Stimulated activated CD8-positive, alpha-beta memory T cell treated with anti-CD3 and anti-CD28 coated beads, Interleukin-4, amount 100 ng/mL, for 24 hours (primary cell): Measurements from ENCODE around the gene DIP2C.
"Not testable (repeated sequence)": the region's sequence is repeated elsewhere in the genome, so short reads cannot be mapped to it uniquely, and the experiment has no call there.

ENCODE experiments used
- DNase-seq: peaks from one replicate; pipeline ENCODE4 v3.0.0-alpha.2; 2020; ENCODE audit warnings: low read depth

Gene DIP2C

GRCh38 chr10:659688-660141 lies 29.8 kb downstream of the DIP2C start:
- no peak for DNase-seq

GRCh38 chr10:657816-658350 lies 31.6 kb downstream of the DIP2C start:
- not testable (repeated sequence) for DNase-seq

DNA sequence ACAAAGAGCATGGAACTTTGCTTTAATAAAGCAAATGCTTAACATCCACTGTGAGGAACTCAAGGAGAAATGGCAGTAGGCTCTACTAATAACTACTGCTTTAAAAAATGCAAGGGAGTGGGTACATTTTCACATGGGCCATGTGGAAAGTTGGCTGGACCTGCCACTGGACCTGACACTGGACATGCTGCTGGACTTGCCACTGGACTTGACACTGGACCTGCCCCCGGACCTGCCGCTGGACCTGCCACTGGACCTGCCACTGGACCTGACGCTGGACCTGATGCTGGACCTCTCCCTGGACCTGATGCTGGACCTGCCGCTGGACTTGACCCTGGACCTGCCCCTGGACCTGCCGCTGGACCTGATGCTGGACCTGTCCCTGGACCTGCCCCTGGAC lies 32.6 kb downstream of the DIP2C start:
- DNase-seq: no peak

GRCh38 chr10:655184-655583 lies 34.3 kb downstream of the DIP2C start:
- DNase-seq: no peak

GRCh38 chr10:654647-654996 lies 34.8 kb downstream of the DIP2C start:
- no peak for DNase-seq

DNA sequence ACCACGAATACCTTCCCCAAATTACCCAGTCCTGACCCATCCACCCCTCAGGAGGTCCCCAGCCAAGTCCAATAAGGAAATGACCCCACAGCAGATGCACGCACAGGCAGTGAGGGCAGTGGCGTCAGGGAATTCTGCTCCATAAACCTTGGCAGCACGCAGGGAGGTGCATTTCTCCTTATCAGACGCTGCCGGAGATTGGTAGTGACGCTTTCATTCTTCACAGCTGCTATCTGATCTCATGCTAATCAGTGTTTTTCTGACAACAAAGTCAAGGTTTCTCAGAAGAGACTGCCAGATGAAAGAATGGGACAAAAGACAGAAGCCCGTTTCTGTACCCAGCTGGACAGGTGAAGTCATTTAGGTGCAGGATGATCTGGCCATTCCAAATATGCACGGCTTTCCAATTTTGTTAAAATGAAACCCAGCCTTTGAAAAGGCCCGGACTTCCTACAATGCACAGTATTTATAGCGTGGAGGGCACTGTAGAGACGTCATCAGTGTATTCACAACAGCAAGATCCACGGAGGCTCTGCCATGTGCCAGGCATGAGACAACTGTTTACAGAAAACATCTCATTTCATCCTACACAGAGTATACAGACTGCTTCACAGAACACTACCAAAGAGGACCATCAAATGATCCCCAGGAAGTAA lies 35.3 kb downstream of the DIP2C start:
- no peak for DNase-seq

- not testable (repeated sequence) for DNase-seq
Measured at GRCh38 chr10:652832-653459, 36.5 kb downstream of the DIP2C start.

GRCh38 chr10:652233-652632 lies 37.2 kb downstream of the DIP2C start:
- no peak for DNase-seq

- no peak for DNase-seq
Measured at GRCh38 chr10:651692-652091, 37.8 kb downstream of the DIP2C start.

DNA sequence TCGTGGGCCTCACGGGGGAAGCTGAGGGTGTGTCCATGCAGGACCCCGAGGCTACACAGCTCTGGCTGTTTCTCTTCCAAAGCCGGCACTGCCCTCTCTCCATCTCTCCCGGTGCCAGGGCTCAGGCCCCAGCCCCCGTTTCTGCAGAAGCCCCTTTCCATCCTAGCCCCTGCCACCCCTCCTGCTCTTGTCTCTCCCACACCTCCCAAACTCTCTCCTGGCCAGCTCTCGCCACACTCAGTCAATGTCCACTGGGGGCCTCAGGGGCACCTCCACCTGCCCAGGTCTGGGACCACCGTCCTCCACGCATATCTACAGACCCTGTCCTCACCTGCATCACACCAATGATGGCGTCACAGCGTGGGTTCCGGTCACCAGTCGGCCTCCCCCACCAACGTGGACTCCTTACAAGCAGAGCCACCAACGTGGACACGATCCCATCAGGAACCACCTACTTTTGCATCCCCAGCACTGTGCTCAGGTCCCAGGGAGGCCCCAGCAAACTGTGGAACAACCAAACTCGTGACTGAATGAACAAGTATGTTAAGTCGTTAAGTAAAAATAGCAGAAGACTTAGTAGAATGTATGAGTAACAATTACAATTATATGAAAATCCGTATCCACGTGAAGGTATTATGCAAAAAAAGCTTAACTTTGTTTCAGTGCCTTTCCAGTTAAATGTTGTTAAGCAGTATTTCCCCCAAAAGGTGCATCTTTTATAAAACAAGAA lies 38.4 kb downstream of the DIP2C start:
- no peak for DNase-seq

DNA sequence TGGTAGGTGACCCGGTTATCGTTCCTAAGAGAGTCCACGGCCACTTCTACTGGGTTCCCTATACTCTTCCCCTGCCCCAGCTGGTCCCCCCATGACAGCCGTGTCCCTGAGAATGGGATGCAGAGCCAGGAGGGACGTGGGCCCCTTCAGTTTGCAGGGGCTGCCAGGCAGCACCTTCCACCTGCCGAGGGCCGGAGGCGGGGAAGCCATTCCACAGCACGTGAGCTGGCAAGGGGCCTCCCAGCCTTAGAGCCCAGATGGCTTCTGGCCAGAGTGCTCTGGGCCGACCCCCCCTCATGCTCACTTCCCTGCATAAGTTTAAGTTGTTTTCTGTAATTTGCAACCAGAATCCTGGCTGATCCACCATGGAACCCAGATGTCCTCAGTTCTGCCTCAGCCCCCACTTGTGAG lies 39.0 kb downstream of the DIP2C start:
- DNase-seq: no peak

GRCh38 chr10:649798-650440 lies 39.5 kb downstream of the DIP2C start:
- DNase-seq: no peak

GRCh38 chr10:649445-649797 lies 40.0 kb downstream of the DIP2C start:
- DNase-seq: no peak

DNA sequence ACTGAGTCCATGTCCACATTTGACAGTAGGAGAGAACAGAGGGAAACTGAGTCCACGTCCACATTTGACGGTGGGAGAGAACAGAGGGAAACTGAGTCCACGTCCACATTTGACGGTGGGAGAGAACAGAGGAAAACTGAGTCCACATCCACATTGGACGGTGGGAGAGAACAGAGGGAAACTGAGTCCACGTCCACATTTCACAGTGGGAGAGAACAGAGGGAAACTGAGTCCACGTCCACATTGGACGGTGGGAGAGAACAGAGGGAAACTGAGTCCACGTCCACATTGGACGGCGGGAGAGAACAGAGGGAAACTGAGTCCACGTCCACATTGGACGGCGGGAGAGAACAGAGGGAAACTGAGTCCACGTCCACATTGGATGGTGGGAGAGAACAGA lies 42.4 kb downstream of the DIP2C start:
- not testable (repeated sequence) for DNase-seq

GRCh38 chr10:646118-646524 lies 43.3 kb downstream of the DIP2C start:
- DNase-seq: no peak

DNA sequence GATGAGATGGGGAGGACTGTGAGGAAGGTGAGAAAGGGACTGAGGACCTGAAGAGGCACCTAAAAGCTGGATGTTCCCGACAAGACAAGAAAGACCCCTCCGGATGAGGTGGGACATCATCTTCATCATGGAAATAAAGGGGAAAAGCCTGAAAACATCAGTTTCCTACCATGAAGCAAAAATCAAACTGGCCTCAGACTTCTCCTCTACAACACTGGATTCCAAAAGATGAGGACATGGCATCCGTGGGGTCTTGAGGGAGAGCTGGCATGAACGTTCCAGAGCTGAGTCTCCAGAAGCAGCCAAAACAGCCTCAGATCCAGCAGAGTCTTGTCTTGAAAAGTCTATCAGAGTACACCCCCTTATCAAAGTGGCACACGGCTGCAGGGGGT lies 44.5 kb downstream of the DIP2C start:
- DNase-seq: no peak

DNA sequence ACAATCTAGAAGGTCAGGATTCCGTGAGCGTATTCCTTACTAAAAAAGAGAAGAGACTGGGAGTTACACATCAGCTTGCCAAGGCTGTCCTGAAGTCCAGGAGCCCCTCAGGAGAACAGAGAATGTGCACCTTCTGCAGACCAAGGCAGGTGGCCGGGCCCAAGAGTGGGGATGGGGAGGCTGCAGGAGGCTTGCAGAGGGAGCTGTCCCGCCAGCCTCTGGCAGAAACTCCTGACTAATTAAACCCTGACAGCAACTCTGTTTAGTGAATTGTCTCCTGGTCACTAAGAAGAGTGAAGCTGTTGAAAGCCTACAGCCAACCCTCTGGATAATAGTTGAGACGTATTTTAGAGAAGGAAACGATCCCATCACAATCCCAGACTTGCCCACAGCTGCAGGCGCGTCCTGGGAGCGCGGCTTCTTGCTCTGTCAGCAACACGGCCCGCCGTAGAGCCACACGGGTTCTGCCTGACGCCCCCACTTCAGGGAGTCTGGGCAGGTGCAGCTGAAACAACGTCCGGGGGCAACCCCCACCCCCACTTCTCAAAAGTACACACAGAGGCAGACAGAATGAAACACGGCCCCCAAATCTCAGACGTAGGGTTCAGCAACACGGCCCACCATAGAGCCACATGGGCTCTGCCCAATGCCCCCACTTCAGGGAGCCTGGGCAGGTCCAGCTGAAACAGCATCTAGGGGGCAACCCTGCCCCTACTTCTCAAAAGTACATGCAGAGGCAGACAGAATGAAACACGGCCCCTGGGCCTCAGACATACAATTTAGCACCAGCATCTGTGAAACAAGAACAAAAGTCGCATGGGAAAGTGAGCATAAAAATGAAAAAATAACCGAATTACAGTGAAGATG lies 45.2 kb downstream of the DIP2C start:
- DNase-seq: no peak

GRCh38 chr10:642186-642890 lies 47.1 kb downstream of the DIP2C start:
- DNase-seq: no peak

GRCh38 chr10:641149-642010 lies 48.1 kb downstream of the DIP2C start:
- DNase-seq: no peak

GRCh38 chr10:640673-641045 lies 48.8 kb downstream of the DIP2C start:
- DNase-seq: no peak
